ENCODE data around the gene OR6N1.

Gene OR6N1

GRCh38 chr1:158735848-158736247, 36.1 kb downstream of the OR6N1 start:
- no peak for DNase-seq

GRCh38 chr1:158732524-158732923, 39.5 kb downstream of the OR6N1 start:
- no peak for DNase-seq

- DNase-seq = no peak
These were observed 40.3 kb downstream of the OR6N1 start for GRCh38 chr1:158731707-158732106.

GRCh38 chr1:158730453-158730852, 41.5 kb downstream of the OR6N1 start:
- no peak for DNase-seq

GRCh38 chr1:158728510-158729225, 43.3 kb downstream of the OR6N1 start:
- no peak for DNase-seq

GRCh38 chr1:158724442-158724841, 47.6 kb downstream of the OR6N1 start:
- no peak for DNase-seq

GRCh38 chr1:158720620-158721019, 51.4 kb downstream of the OR6N1 start, which contains the start of gene OR6K3:
Gene OR6K3, minus strand, starts transcription at chr1:158720720. Its CDS starts 2,605 bp downstream, at chr1:158718115.
- no peak for DNase-seq

- DNase-seq = no peak
These were observed 52.3 kb downstream of the OR6N1 start for GRCh38 chr1:158719664-158720063.

GRCh38 chr1:158717344-158717743, 54.7 kb downstream of the OR6N1 start:
- DNase-seq = no peak

GRCh38 chr1:158716335-158716734, 55.7 kb downstream of the OR6N1 start:
- no peak for DNase-seq

- no peak for DNase-seq
These were observed 57.2 kb downstream of the OR6N1 start for GRCh38 chr1:158714754-158715153.
